Keratinocyte (primary cell): ENCODE results near the gene TPMT.

Experiments used
- CTCF ChIP-seq, 3 experiments: IDR thresholded peaks in 1 of 3; conservative IDR thresholded peaks in 1 of 3; optimal IDR thresholded peaks in 1 of 3; 2 replicates in 2 of 3; 3 replicates in 1 of 3; pipeline versions ENCODE3 to v1.5.1; 2011; ENCODE audit warnings: low read length in 3 of 3, mild to moderate bottlenecking in 3 of 3, moderate library complexity in 2 of 3, control low read depth in 1 of 3, inconsistent platforms in 1 of 3; ENCODE audit not compliant: insufficient read depth in 2 of 3; ENCODE audit errors: extremely low read depth in 1 of 3
- EZH2 ChIP-seq: IDR thresholded peaks from one replicate; pipeline ENCODE4 v1.6.1; 2012; ENCODE audit warnings: inconsistent platforms, mild to moderate bottlenecking, low read length, moderate library complexity

DNA sequence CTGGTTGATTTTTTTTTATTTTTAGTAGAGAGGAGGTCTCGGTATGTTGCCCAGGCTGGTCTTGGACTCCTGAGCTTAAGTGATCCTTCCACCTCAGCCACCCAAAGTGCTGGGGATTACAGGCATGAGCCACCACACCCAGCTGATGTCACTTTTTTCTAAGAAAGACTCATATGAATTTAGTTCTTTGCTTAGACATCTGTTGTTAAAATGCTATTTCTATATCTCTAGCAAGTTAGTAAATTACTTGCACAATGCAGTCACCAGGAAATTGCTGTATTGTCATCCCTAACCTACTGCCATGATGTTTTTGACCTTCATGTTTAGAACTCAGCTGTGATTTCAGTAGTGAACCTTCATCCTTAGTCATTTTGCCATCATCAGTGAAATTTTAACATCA lies 6.0 kb upstream of the TPMT start:
- TF ChIP-seq EZH2 (no peak), CTCF (optimal IDR thresholded peaks at IDR 0.05 in 1 of 3, IDR thresholded peaks at IDR 0.05 in 1 of 3, conservative IDR thresholded peaks at IDR 0.05 in 1 of 3; ENCODE audit: extremely low read depth in 1 of 3, insufficient read depth in 2 of 3, low read length in 3 of 3) (no peak)
